HepG2 (cell line): ENCODE measurements around the gene SLC39A10. TPM values are rescaled to one million over a fixed set of nuclear protein-coding genes. Genes with fewer than 3 reads are reported as not detected.

Source experiments
- ATAC-seq: fragments of 200-7000 bp; cut with Tn5 transposase; 3 replicates; pipeline ENCODE4 v1.9.1; 2020; ENCODE audit warnings: mild to moderate bottlenecking, moderate library complexity
- BruUV-seq: library from RNA; stranded (reverse); fragments of 400-500 nt; replicated peaks from 2 replicates; lab custom pipeline; 2021; lab: Mats Ljungman, UMichigan
- CTCF ChIA-PET: fragments of 300-600 bp; formaldehyde crosslinking; extraction: SDS; loops from one replicate; lab custom pipeline; 2021; ENCODE audit warnings: low total read pairs, inconsistent platforms, low intra/inter-chr PET ratio; lab: Yijun Ruan, JAX
- POLR2A ChIA-PET: fragments of 350-600 bp; sonication (Branson Sonifier 250); formaldehyde crosslinking; loops from one replicate; lab custom pipeline; 2020; ENCODE audit warnings: antibody characterized with exemption, inconsistent platforms; lab: Yijun Ruan, JAX
- DNase-seq: peaks from one replicate; pipeline ENCODE4 v3.0.0-alpha.2; 2015; ENCODE audit warnings: low spot score
- FAIRE-seq: peaks from 3 replicates; lab custom pipeline; 2011; peaks lifted over from hg19 to GRCh38; lab: Jason Lieb, UNC
- H2AFZ ChIP-seq: one replicate; pipeline ENCODE4 v1.6.1; 2011; ENCODE audit warnings: low read length, inconsistent platforms
- H3K27ac ChIP-seq: fragments of 300-600 bp; 3 replicates; pipeline ENCODE4 v1.8.0; 2011; ENCODE audit warnings: mixed run types, mild to moderate bottlenecking, mixed read lengths, low read length, inconsistent platforms; ENCODE audit not compliant: insufficient read depth; ENCODE audit errors: extremely low read length
- H3K27me3 ChIP-seq, 2 experiments: fragments of 200-600 bp in 1 of 2; 2 replicates in 1 of 2; 3 replicates in 1 of 2; pipeline versions ENCODE4 v1.6.0 to v1.8.0; 2011; ENCODE audit warnings: low read length in 2 of 2, mild to moderate bottlenecking in 2 of 2, moderate library complexity in 2 of 2, inconsistent platforms in 1 of 2; ENCODE audit not compliant: insufficient read depth in 2 of 2, control insufficient read depth in 1 of 2
- H3K36me3 ChIP-seq, 2 experiments: fragments of 200-600 bp in 1 of 2; replicated peaks in 1 of 2; 2 replicates in 1 of 2; 3 replicates in 1 of 2; pipeline versions ENCODE4 v1.5.1 to v1.8.0; 2011; ENCODE audit warnings: low read length in 2 of 2, inconsistent platforms in 1 of 2; ENCODE audit not compliant: insufficient read depth in 2 of 2, control insufficient read depth in 1 of 2
- H3K4me1 ChIP-seq: 2 replicates; pipeline ENCODE4 v1.5.1; 2012; ENCODE audit warnings: low read length, inconsistent platforms; ENCODE audit not compliant: insufficient read depth
- H3K4me2 ChIP-seq: 2 replicates; pipeline ENCODE4 v1.6.0; 2011; ENCODE audit warnings: low read depth, low read length, inconsistent platforms
- H3K4me3 ChIP-seq, 3 experiments: fragments of 200-600 bp in 1 of 3; sonication (generic), shearing (Covaris generic) in 1 of 3; replicated peaks in 1 of 3; 2 replicates each; pipeline ENCODE4 v1.5.1; 2011 to 2016; ENCODE audit warnings: low read length in 3 of 3, inconsistent platforms in 2 of 3, low read depth in 2 of 3, mild to moderate bottlenecking in 2 of 3, control low read depth in 1 of 3, mixed read lengths in 1 of 3; ENCODE audit not compliant: insufficient read depth in 1 of 3
- H3K79me2 ChIP-seq: one replicate; pipeline ENCODE4 v1.6.1; 2011; ENCODE audit warnings: low read length, inconsistent platforms; ENCODE audit not compliant: insufficient read depth
- H3K9ac ChIP-seq: 2 replicates; pipeline ENCODE4 v1.6.0; 2011; ENCODE audit warnings: mild to moderate bottlenecking, low read depth, low read length, inconsistent platforms; ENCODE audit not compliant: insufficient read depth
- H3K9me3 ChIP-seq: 2 replicates; pipeline ENCODE4 v1.5.1; 2012; ENCODE audit warnings: mild to moderate bottlenecking, low read length
- H4K20me1 ChIP-seq: 2 replicates; pipeline ENCODE4 v1.6.0; 2011; ENCODE audit warnings: inconsistent platforms, mild to moderate bottlenecking, low read length, moderate library complexity; ENCODE audit not compliant: insufficient read depth
- BRD4 ChIP-seq: sonication (generic); formaldehyde crosslinking; IDR thresholded peaks from 2 replicates; pipeline ENCODE4 v1.4.0; 2020; ENCODE audit warnings: missing genetic modification reagents
- CAMTA2 ChIP-seq: sonication (generic); formaldehyde crosslinking; IDR thresholded peaks from 2 replicates; pipeline ENCODE4 v1.4.0; 2020; ENCODE audit warnings: mild to moderate bottlenecking, missing genetic modification reagents, borderline replicate concordance
- CEBPG ChIP-seq: IDR thresholded peaks from 2 replicates; pipeline ENCODE4 v1.6.1; 2016
- GTF2F1 ChIP-seq: fragments of 150-350 bp; IDR thresholded peaks from 2 replicates; pipeline ENCODE4 v1.6.1; 2014; ENCODE audit warnings: low read length
- MBD4 ChIP-seq: IDR thresholded peaks from 2 replicates; pipeline ENCODE4 v1.6.1; 2012; ENCODE audit warnings: low read length, inconsistent platforms, borderline replicate concordance
- MTF1 ChIP-seq: sonication (generic); formaldehyde crosslinking; IDR thresholded peaks from 2 replicates; pipeline ENCODE4 v1.5.0; 2020; ENCODE audit warnings: missing genetic modification reagents
- NBN ChIP-seq: fragments of 450-650 bp; conservative IDR thresholded peaks from 2 replicates; pipeline ENCODE4 v1.6.1; 2017
- POLR2AphosphoS2 ChIP-seq: IDR thresholded peaks from 2 replicates; pipeline ENCODE4 v1.6.1; 2011; ENCODE audit warnings: low read depth, low read length, improper control_type of control experiment
- RORA ChIP-seq: sonication (generic); formaldehyde crosslinking; IDR thresholded peaks from 2 replicates; pipeline ENCODE4 v1.5.0; 2020; ENCODE audit warnings: mild to moderate bottlenecking, missing genetic modification reagents, moderate library complexity
- SAFB2 ChIP-seq: sonication (generic); formaldehyde crosslinking; IDR thresholded peaks from 2 replicates; pipeline ENCODE4 v1.5.1; 2020; ENCODE audit warnings: missing genetic modification reagents, low read depth, mild to moderate bottlenecking, borderline replicate concordance
- THYN1 ChIP-seq: sonication (generic); formaldehyde crosslinking; IDR thresholded peaks from 2 replicates; pipeline ENCODE4 v1.8.1; 2023; ENCODE audit warnings: low read depth, mild to moderate bottlenecking, moderate library complexity, missing genetic modification reagents, borderline replicate concordance
- ZNF121 ChIP-seq: sonication (generic); formaldehyde crosslinking; IDR thresholded peaks from 2 replicates; pipeline ENCODE4 v1.5.0; 2020; ENCODE audit warnings: mild to moderate bottlenecking, missing genetic modification reagents
- ZNF138 ChIP-seq: sonication (generic); formaldehyde crosslinking; IDR thresholded peaks from 2 replicates; pipeline ENCODE4 v1.5.0; 2020; ENCODE audit warnings: mild to moderate bottlenecking, low read depth, missing genetic modification reagents
- ZNF253 ChIP-seq: sonication (generic); formaldehyde crosslinking; IDR thresholded peaks from 2 replicates; pipeline ENCODE4 v1.8.0; 2022; ENCODE audit warnings: mild to moderate bottlenecking, missing genetic modification reagents, borderline replicate concordance
- ZNF274 ChIP-seq: sonication (generic); formaldehyde crosslinking; IDR thresholded peaks from 2 replicates; pipeline ENCODE4 v1.5.1; 2020; ENCODE audit warnings: mild to moderate bottlenecking, missing genetic modification reagents
- ZNF337 ChIP-seq: sonication (generic); formaldehyde crosslinking; IDR thresholded peaks from 2 replicates; pipeline ENCODE4 v1.5.1; 2020; ENCODE audit warnings: missing genetic modification reagents, low read depth, mild to moderate bottlenecking, borderline replicate concordance
- WGBS: methylation state at CpG from one replicate; pipeline ENCODE4 v1.1.6; 2017; ENCODE audit warnings: low lambda C conversion rate; 5-methylcytosine and 5-hydroxymethylcytosine counted together
- in situ Hi-C: cut with HindIII; loops from 2 replicates; pipeline ENCODE4 v1.10.0; 2017; ENCODE audit warnings: low pct_unique_long_range_greater_than_20kb; ENCODE audit not compliant: extremely low pct_ligation_motif_present
- intact Hi-C: fragments of 100-400 bp; cut with micrococcal nuclease; formaldehyde crosslinking; loops from one replicate; pipeline ENCODE4 v1.10.0; 2022; ENCODE audit not compliant: unreplicated experiment
- polyA plus RNA-seq, 8 experiments: library from polyadenylated mRNA; depleted of rRNA in 3 of 8; stranded (reverse) in 7 of 8; unstranded in 1 of 8; fragments of >200 nt; fragmentation: Illumina TruSeq in 4 of 8; extraction: Trizol in 4 of 8; gene quantifications; 2 replicates each; pipeline versions ENCODE4 v1.2.1 to v1.2.3, GENCODE V29; 2011 to 2016; ENCODE audit warnings: low read depth in 4 of 8, missing spikeins in 1 of 8, mixed read lengths in 1 of 8; ENCODE audit not compliant: insufficient read depth in 1 of 8
- total RNA-seq, 5 experiments: library from RNA; depleted of rRNA; stranded (reverse); fragments of >200 nt; fragmentation: Illumina TruSeq; extraction: Trizol; gene quantifications; 2 replicates each; pipeline ENCODE4 v1.2.3, GENCODE V29; 2016; ENCODE audit warnings: low read depth in 1 of 5
- TF ChIP-seq, protein P1 (sequence below): sonication (generic); formaldehyde crosslinking; IDR thresholded peaks from 2 replicates; pipeline ENCODE4 v1.4.0; 2020; ENCODE audit warnings: missing genetic modification reagents
- TF ChIP-seq, protein P2 (sequence below): IDR thresholded peaks from 2 replicates; pipeline ENCODE4 v1.6.1; 2012; ENCODE audit warnings: inconsistent platforms
- TF ChIP-seq, protein P3 (sequence below): sonication (generic); formaldehyde crosslinking; IDR thresholded peaks from 2 replicates; pipeline ENCODE4 v1.9.0; 2021; ENCODE audit warnings: missing genetic modification reagents, mild to moderate bottlenecking, borderline replicate concordance
- TF ChIP-seq, protein P4 (sequence below): IDR thresholded peaks from 2 replicates; pipeline ENCODE4 v1.6.1; 2016

SLC39A10 gene
- total and polyA plus RNA-seq, 2 of the 13 experiments (the other 11 are each of a cell fraction or from before 2014, with no cell fraction given), result 13.2 to 21.0 TPM

DNA sequence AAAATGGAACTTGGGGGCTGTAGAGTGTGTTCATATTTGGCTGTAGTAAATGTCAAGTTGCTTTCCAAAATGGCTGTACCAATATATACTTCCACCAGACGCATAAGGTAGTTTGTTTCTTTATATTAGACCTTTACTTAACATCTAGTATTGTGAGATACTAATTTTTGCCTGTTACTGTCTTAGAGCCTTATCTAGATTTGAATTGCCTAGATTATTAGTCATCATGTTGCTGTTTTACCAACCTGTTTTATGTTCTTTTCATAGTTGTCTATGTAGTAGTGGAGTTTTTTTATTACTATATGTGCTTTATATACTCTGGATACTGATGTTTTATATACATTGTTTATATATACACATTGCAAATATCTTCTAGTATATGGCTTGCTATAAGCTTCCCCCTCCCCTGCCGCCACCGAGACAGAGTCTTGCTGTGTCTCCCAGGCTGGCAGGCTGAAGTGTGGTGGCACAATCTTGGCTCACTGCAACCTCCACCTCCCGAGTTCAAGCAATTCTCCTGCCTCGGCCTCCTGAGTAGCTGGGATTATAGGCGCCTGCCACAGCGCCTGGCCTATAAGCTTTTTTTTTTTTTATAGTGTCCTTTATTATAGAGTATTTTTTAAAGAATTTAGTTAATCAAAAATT is 18.9 kb downstream of the SLC39A10 start (continued):
- TF ChIP-seq, protein P1, sequence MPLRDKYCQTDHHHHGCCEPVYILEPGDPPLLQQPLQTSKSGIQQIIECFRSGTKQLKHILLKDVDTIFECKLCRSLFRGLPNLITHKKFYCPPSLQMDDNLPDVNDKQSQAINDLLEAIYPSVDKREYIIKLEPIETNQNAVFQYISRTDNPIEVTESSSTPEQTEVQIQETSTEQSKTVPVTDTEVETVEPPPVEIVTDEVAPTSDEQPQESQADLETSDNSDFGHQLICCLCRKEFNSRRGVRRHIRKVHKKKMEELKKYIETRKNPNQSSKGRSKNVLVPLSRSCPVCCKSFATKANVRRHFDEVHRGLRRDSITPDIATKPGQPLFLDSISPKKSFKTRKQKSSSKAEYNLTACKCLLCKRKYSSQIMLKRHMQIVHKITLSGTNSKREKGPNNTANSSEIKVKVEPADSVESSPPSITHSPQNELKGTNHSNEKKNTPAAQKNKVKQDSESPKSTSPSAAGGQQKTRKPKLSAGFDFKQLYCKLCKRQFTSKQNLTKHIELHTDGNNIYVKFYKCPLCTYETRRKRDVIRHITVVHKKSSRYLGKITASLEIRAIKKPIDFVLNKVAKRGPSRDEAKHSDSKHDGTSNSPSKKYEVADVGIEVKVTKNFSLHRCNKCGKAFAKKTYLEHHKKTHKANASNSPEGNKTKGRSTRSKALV (CRISPR knock-in tag), result no peak
- no peak for TF ChIP-seq MBD4

DNA sequence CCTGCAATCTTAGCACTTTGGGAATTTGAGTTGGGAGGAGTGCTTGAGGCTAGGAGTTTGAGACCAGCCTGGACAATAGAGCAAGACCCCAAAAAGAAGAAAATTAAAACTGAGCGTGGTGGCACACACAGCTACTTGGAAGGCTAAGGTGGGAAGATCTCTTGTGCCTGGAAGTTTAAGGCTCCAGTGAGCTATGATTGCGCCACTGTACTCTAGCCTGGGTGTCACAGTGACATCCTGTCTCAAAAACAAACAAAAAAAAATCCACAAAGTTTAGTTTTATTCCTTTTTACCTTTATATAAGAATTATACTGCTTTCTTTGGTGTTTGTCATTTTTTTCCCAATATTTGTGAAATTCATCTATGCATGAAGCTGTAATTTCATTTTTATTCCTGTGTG is 20.3 kb downstream of the SLC39A10 start:
- CTCF ChIA-PET, result no interaction called here
- in situ Hi-C loops, result no loop called here
- POLR2A ChIA-PET, result interaction anchor here (0.9 kb wide), 1 partner anchor 20 kb away, joined by 3 read pairs; the partner anchor contains the start of gene SLC39A10
- no peaks in the 10 kb centered on the region for H3K9me3 ChIP-seq
- H2AFZ ChIP-seq, result no peak overlapping the region
- no TSS peak for BruUV-seq
- 92% methylated on average over 2 of the region's 2 CpGs for WGBS
- FAIRE-seq, result no peak
- H3K27ac ChIP-seq, result no peak overlapping the region
- intact Hi-C loops, result no loop called here
- H3K9ac ChIP-seq, result no peak overlapping the region
- H3K79me2 ChIP-seq, result no peaks in the 10 kb centered on the region
- no peaks in the 10 kb centered on the region for H4K20me1 ChIP-seq
- no peak overlapping the region for H3K4me2 ChIP-seq
- H3K4me3 ChIP-seq, result no peak overlapping the region
- no peak for DNase-seq
- peaks cover 1 to 6% of the 10 kb centered on the region in 2 experiments; a peak in 3 of 5 replicates for H3K36me3 ChIP-seq
- no peaks in the 10 kb centered on the region for H3K27me3 ChIP-seq
- peaks cover 10% of the 10 kb centered on the region for H3K4me1 ChIP-seq
- ATAC-seq, result no peak
- TF ChIP-seq ZNF337 (CRISPR knock-in tag) (no peak), SAFB2 (no peak), NBN (no peak), GTF2F1 (no peak), ZNF138 (CRISPR knock-in tag) (no peak), RORA (CRISPR knock-in tag) (no peak), ZNF274 (CRISPR knock-in tag) (no peak), MTF1 (CRISPR knock-in tag) (no peak), BRD4 (no peak), CEBPG (CRISPR knock-in tag) (peak; percentile 46), ZNF121 (CRISPR knock-in tag) (0 out of 2 replicates have a peak, but pooled peaks have one; percentile 41), POLR2AphosphoS2 (no peak), THYN1 (CRISPR knock-in tag) (no peak), ZNF253 (CRISPR knock-in tag) (no peak), CAMTA2 (CRISPR knock-in tag) (no peak)
- TF ChIP-seq, protein P2, sequence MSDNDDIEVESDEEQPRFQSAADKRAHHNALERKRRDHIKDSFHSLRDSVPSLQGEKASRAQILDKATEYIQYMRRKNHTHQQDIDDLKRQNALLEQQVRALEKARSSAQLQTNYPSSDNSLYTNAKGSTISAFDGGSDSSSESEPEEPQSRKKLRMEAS, result no peak
- TF ChIP-seq, protein P3, sequence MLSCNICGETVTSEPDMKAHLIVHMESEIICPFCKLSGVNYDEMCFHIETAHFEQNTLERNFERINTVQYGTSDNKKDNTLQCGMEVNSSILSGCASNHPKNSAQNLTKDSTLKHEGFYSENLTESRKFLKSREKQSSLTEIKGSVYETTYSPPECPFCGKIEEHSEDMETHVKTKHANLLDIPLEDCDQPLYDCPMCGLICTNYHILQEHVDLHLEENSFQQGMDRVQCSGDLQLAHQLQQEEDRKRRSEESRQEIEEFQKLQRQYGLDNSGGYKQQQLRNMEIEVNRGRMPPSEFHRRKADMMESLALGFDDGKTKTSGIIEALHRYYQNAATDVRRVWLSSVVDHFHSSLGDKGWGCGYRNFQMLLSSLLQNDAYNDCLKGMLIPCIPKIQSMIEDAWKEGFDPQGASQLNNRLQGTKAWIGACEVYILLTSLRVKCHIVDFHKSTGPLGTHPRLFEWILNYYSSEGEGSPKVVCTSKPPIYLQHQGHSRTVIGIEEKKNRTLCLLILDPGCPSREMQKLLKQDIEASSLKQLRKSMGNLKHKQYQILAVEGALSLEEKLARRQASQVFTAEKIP (CRISPR knock-in tag), result no peak
- TF ChIP-seq, protein P4, sequence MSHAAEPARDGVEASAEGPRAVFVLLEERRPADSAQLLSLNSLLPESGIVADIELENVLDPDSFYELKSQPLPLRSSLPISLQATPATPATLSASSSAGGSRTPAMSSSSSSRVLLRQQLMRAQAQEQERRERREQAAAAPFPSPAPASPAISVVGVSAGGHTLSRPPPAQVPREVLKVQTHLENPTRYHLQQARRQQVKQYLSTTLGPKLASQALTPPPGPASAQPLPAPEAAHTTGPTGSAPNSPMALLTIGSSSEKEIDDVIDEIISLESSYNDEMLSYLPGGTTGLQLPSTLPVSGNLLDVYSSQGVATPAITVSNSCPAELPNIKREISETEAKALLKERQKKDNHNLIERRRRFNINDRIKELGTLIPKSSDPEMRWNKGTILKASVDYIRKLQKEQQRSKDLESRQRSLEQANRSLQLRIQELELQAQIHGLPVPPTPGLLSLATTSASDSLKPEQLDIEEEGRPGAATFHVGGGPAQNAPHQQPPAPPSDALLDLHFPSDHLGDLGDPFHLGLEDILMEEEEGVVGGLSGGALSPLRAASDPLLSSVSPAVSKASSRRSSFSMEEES, result no peak
